Aorta (tissue), 5 donors: ENCODE measurements around the gene ZNF292. TPM values are rescaled to one million over a fixed set of nuclear protein-coding genes. Genes with fewer than 3 reads are reported as not detected.
"Not testable (repeated sequence)": the region's sequence is repeated elsewhere in the genome, so short reads cannot be mapped to it uniquely, and the experiment has no call there.

ENCODE experiments used
- ATAC-seq: fragments of 200-7000 bp; cut with Tn5 transposase; one replicate; pipeline ENCODE4 v1.9.1; 2022; ENCODE audit warnings: moderate library complexity; ENCODE audit not compliant: low FRiP score
- DNase-seq, 2 donors: peaks; one replicate each; pipeline ENCODE4 v3.0.0-alpha.2; 2020
- H3K27ac ChIP-seq, 2 donors: one replicate each; pipeline ENCODE4 v1.5.1; 2013; ENCODE audit warnings: low read length in 2 of 2, mild to moderate bottlenecking in 2 of 2, moderate library complexity in 2 of 2, control low read depth in 1 of 2, inconsistent platforms in 1 of 2, low read depth in 1 of 2
- H3K27me3 ChIP-seq, 2 donors: one replicate each; pipeline ENCODE4 v1.6.1; 2013; ENCODE audit warnings: control low read depth in 1 of 2, low read length in 1 of 2, mild to moderate bottlenecking in 1 of 2, moderate library complexity in 1 of 2; ENCODE audit not compliant: insufficient read depth in 2 of 2, control insufficient read depth in 1 of 2
- H3K36me3 ChIP-seq, 2 donors: one replicate each; pipeline ENCODE4 v1.6.1; 2013; ENCODE audit warnings: control low read depth in 1 of 2, low read length in 1 of 2, mild to moderate bottlenecking in 1 of 2; ENCODE audit not compliant: insufficient read depth in 2 of 2, control insufficient read depth in 1 of 2
- H3K4me1 ChIP-seq, 2 donors: one replicate each; pipeline ENCODE4 v1.6.1; 2013; ENCODE audit warnings: low read length in 2 of 2, control low read depth in 1 of 2, mild to moderate bottlenecking in 1 of 2, moderate library complexity in 1 of 2; ENCODE audit not compliant: insufficient read depth in 2 of 2, control insufficient read depth in 1 of 2
- H3K4me3 ChIP-seq, 2 donors: one replicate each; pipeline ENCODE4 v1.5.1; 2013; ENCODE audit warnings: low read length in 2 of 2, control low read depth in 1 of 2, mild to moderate bottlenecking in 1 of 2
- H3K9me3 ChIP-seq: one replicate; pipeline ENCODE4 v1.6.1; 2013; ENCODE audit warnings: mild to moderate bottlenecking, low read length; ENCODE audit not compliant: control insufficient read depth
- WGBS, 2 donors: extraction: QIAGEN DNeasy Blood & Tissue Kit; methylation state at CpG; one replicate each; pipeline ENCODE4 v1.1.7; 2013; 5-methylcytosine and 5-hydroxymethylcytosine counted together
- intact Hi-C, 2 donors: fragments of 100-400 bp; cut with DNase I; formaldehyde crosslinking; loops; one replicate each; pipeline versions ENCODE4 v1.14.2 to v1.15.0; 2022
- polyA plus RNA-seq, 2 donors: library from polyadenylated mRNA; stranded (reverse); fragments of 200-250 nt; gene quantifications; one replicate each; pipeline ENCODE4 v1.2.3, GENCODE V29; 2013
- total RNA-seq, 2 donors: library from RNA; stranded (reverse); fragmentation: NEBNext Ultra II Directional; extraction: Animal tissue kit (Norgen Biotek cat#: 25700); gene quantifications; one replicate each; pipeline ENCODE4 v1.2.1, GENCODE V29; 2021
- donor health status: healthy with polysubstance abuse.
- donor health status: Bipolar disorder and iron deficiency.
- donor health status: DM: no; HTN: no; CAD: no.
- donor health status: DM: no; HTN: no; CAD: no.
- donor health status: DM: yes; HTN: yes; CAD: no.

ZNF292 gene
- total and polyA plus RNA-seq, 4 donors = 3.4 to 71.6 (median 32.8) TPM

DNA sequence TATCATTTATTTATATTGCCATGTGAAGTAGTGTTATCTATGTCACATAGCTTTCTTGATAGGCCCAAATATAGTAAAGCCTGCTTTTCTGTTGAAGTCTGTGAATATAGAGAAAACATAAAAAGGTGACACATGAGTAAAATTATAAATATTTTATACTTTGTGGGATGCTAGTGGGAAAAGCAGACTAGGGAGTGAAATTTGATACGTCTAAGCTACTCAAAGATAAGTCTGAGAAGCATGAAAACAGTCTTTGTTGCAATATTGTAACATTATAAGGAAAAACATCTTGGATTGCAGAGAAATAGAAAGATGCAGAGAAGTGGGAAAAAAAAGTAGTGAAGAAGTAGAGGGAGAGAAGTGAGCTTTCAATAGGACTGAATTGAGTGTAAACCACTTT is 75.4 kb downstream of the ZNF292 start:
- Histone ChIP-seq H3K36me3 (no peaks in the 10 kb centered on the region), H3K4me1 (no peaks in the 10 kb centered on the region), H3K27me3 (no peaks in the 10 kb centered on the region), H3K27ac (no peak overlapping the region), H3K9me3 (no peaks in the 10 kb centered on the region), H3K4me3 (no peak overlapping the region)
- intact Hi-C loops = no loop called here
- WGBS, 2 donors = 85 to 86% methylated on average over 1 of the region's 1 CpG
- DNase-seq (no peak), ATAC-seq (no peak)

DNA sequence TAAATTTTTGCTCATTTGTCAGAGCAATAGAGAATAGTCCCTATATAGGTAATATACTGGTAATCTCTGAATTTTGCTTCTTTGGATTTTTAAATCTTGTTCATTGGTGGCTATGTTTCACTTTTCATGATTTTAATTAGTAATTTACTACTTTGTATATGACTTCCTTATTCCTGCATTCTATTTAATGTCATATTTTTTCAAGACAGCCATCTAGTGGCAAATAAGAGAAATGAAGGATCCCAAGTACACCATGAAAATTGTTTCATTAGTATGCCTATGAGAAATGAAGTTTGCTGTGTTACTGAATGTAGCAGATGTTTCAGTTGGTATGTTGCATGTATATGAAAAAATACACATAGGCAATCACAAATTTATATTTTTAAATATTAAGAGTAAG is 82.4 kb downstream of the ZNF292 start:
- H3K9me3 ChIP-seq = no peaks in the 10 kb centered on the region
- no peaks in the 10 kb centered on the region for H3K36me3 ChIP-seq
- no peak overlapping the region for H3K4me3 ChIP-seq
- H3K27me3 ChIP-seq = no peaks in the 10 kb centered on the region
- no peak overlapping the region for H3K27ac ChIP-seq
- no peak for ATAC-seq
- H3K4me1 ChIP-seq = no peaks in the 10 kb centered on the region
- DNase-seq = no peak
- intact Hi-C loops = loop anchor here (2.0 to 5.0 kb wide), 2 partner anchors 99 to 101 kb away; no protein-coding TSS in a partner anchor

DNA sequence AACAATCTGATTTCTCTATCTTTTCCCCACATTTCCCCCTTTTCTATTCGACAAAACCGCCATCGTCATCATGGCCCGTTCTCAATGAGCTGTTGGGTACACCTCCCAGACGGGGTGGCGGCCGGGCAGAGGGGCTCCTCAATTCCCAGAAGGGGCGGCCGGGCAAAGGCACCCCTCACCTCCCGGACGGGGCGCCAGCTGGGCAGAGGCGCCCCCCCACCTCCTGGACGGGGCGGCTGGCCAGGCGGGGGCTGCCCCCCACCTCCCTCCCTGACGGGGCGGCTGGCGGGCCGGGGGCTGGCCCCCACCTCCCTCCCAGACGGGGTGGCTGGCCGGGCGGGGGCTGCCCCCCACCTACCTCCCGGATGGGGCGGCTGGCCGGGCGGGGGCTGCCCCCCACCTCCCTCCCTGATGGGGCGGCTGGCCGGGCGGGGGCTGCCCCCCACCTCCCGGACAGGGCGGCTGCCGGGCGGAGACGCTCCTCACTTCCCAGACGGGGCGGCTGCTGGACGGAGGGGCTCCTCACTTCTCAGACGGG is 83.8 kb downstream of the ZNF292 start:
- H3K27ac ChIP-seq, H3K4me3 ChIP-seq, H3K4me1 ChIP-seq, DNase-seq, H3K36me3 ChIP-seq, H3K27me3 ChIP-seq, H3K9me3 ChIP-seq, ATAC-seq: not testable (repeated sequence)
- WGBS, 2 donors = 93% methylated on average over 22 to 38 of the region's 39 CpGs
- intact Hi-C loops = loop anchor here (2.0 to 5.0 kb wide), 2 partner anchors 100 to 102 kb away; no protein-coding TSS in a partner anchor

DNA sequence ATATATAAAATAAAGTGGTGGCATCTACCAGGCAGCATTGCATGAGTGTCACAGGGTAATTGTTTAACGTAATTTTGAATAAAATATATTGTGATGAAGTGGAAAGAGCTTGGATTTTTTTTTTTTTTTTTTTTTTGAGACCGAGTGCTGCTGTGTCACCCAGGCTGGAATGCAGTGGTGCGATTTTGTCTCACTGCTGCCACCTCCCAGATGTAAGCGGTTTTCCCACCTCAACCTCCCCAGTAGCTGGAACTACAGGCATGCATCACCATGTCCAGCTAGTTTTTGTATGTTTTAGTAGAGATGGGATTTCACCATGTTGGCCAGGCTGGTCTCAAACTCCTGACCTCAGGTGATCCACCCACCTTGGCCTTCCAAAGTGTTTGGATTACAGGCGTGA is 85.9 kb downstream of the ZNF292 start:
- intact Hi-C loops = no loop called here
- Histone ChIP-seq H3K36me3 (peaks cover 0 to under 1% of the 10 kb centered on the region in 2 donors), H3K27me3 (no peaks in the 10 kb centered on the region), H3K4me3 (no peak overlapping the region), H3K27ac (no peak overlapping the region), H3K9me3 (no peaks in the 10 kb centered on the region), H3K4me1 (no peaks in the 10 kb centered on the region)
- WGBS, 2 donors = 90 to 91% methylated on average over 5 of the region's 5 CpGs
- ATAC-seq (no peak), DNase-seq (no peak)

DNA sequence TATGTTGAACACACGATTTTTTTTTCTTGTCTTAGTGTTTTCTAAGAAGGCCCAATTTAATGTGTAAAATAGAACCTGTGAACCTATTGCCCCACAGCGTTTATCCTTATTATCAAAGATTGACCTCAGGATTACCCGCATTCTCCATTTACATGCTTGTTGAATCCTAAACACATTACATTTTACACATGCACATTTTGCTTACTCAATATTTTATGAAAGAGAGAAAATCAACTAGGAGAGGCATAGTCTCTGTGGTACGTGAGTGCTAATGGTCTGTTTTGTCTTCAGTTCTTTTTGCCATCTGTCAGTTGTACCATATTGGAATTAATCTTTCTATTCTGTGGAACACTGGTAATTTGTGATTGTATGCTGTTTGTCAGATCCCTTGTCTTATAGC is 86.9 kb downstream of the ZNF292 start:
- Histone ChIP-seq H3K4me3 (no peak overlapping the region), H3K9me3 (no peaks in the 10 kb centered on the region), H3K27me3 (no peaks in the 10 kb centered on the region), H3K27ac (no peak overlapping the region), H3K4me1 (no peaks in the 10 kb centered on the region), H3K36me3 (peaks cover 0 to 2% of the 10 kb centered on the region in 2 donors)
- no peak for DNase-seq
- intact Hi-C loops = no loop called here
- 86 to 90% methylated on average over 4 of the region's 4 CpGs for WGBS, 2 donors
- ATAC-seq = no peak

DNA sequence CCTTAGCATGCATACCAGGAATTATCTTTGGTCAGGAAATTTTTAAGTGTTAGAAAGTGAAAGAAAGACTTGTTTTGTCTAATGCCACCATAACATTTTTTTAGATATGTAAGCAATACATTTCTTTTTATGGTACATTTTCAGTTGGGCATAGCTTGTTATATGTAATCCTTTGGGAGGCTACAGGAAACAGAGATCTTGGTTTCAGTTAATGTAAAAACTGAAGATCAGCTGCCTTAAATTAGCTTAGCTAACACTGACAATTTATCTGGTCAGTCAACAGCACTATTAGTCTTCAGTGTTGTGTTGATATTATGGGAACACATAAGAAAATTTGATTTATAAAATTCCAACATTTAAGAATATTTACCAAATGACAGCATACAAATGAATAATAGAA is 88.4 kb downstream of the ZNF292 start:
- intact Hi-C loops = no loop called here
- Histone ChIP-seq H3K9me3 (no peaks in the 10 kb centered on the region), H3K27me3 (no peaks in the 10 kb centered on the region), H3K27ac (no peak overlapping the region), H3K4me3 (no peak overlapping the region), H3K4me1 (no peaks in the 10 kb centered on the region), H3K36me3 (peaks cover 0 to 2% of the 10 kb centered on the region in 2 donors)
- no peak for DNase-seq
- no peak for ATAC-seq

DNA sequence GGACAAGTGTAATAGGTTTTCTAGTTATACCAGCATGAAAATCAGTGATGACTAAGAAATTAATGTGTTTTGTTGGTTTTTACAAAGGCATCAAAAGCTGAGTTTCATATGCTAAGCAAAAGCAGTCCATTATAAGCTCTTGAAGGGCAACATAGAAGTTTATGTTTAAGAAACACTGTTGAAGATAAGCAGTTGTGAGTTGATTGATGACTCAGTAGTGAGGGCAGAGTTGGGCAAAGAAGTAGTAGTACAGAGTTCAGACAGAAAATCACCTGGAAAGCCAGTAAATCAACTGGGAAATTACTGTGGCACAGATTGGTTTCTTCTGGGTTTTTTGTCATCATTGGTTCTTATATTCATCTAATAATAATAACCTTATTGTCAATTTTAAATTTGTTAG is 89.0 kb downstream of the ZNF292 start:
- Histone ChIP-seq H3K4me1 (no peaks in the 10 kb centered on the region), H3K9me3 (no peaks in the 10 kb centered on the region), H3K27me3 (no peaks in the 10 kb centered on the region), H3K4me3 (no peak overlapping the region), H3K27ac (no peak overlapping the region), H3K36me3 (peaks cover 0 to 4% of the 10 kb centered on the region in 2 donors)
- DNase-seq = no peak
- intact Hi-C loops = no loop called here
- no peak for ATAC-seq

DNA sequence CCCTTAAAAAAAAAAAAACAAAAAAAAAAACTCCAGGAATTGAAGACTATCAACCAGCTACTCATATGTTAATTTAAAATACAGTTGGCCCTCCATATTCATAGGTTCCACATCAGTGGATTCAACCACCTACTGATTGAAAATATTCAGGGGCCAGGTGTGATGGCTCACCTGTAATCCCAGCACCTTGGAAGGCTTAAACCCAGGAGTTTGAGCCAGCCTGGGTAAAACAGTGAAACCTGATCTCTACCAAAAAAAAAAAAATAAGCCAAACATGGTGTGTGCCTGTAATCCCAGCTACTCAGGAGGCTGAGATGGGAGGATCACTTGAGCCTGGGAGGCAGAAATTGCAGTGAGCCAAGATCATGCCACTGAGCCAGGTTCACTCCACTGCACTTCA is 94.7 kb downstream of the ZNF292 start:
- Histone ChIP-seq H3K27ac (no peak overlapping the region), H3K4me3 (no peak overlapping the region), H3K27me3 (no peaks in the 10 kb centered on the region), H3K9me3 (no peaks in the 10 kb centered on the region), H3K4me1 (no peaks in the 10 kb centered on the region), H3K36me3 (peaks cover 6 to 7% of the 10 kb centered on the region in 2 donors)
- no peak for DNase-seq
- intact Hi-C loops = no loop called here
- ATAC-seq = no peak

DNA sequence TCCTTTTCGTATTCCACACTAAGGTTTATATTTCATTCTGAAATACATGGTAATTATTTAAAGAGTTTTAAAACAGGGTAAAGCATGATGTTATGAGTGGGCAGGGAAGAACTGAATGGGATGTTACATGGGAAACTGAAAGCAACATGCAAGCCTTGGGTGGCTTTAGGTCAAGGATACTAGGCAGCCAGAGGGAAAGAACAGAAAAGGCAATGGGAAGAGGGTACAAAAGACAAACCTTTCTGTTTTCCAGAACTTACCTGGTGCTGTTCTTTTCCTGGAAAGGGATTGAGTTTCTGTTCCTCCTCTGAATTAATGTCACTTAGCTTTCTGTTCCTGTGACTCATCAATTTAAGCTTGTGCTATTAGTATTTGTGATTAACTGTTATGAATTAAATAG is 95.9 kb downstream of the ZNF292 start:
- no peak overlapping the region for H3K4me3 ChIP-seq
- 89 to 97% methylated on average over 1 of the region's 1 CpG for WGBS, 2 donors
- no peak for ATAC-seq
- no peak overlapping the region for H3K27ac ChIP-seq
- H3K27me3 ChIP-seq = no peaks in the 10 kb centered on the region
- intact Hi-C loops = no loop called here
- H3K36me3 ChIP-seq = peaks cover 7 to 9% of the 10 kb centered on the region in 2 donors
- no peak for DNase-seq
- H3K4me1 ChIP-seq = no peaks in the 10 kb centered on the region
- H3K9me3 ChIP-seq = no peaks in the 10 kb centered on the region
